Tibial nerve (tissue), 3 donors: ENCODE data around the gene ARFGAP1.

ENCODE experiments used
- POLR2A ChIP-seq, 2 donors: fragments of 450-650 bp; IDR thresholded peaks; one replicate each; pipeline ENCODE4 v1.6.1; 2017; ENCODE audit warnings: antibody characterized with exemption in 2 of 2, mild to moderate bottlenecking in 2 of 2, moderate library complexity in 2 of 2
- TF ChIP-seq, protein P1 (sequence below), 5 experiments: fragments of 200-600 bp in 3 of 5; fragments of 450-650 bp in 2 of 5; sonication (generic) in 3 of 5; IDR thresholded peaks; one replicate each; pipeline ENCODE4 v1.5.1; 2016 to 2019; ENCODE audit warnings: antibody characterized with exemption in 5 of 5, mild to moderate bottlenecking in 3 of 5, moderate library complexity in 2 of 5

GRCh38 chr20:63312273-63312672, 39.7 kb downstream of the ARFGAP1 start:
- TF ChIP-seq, protein P1, sequence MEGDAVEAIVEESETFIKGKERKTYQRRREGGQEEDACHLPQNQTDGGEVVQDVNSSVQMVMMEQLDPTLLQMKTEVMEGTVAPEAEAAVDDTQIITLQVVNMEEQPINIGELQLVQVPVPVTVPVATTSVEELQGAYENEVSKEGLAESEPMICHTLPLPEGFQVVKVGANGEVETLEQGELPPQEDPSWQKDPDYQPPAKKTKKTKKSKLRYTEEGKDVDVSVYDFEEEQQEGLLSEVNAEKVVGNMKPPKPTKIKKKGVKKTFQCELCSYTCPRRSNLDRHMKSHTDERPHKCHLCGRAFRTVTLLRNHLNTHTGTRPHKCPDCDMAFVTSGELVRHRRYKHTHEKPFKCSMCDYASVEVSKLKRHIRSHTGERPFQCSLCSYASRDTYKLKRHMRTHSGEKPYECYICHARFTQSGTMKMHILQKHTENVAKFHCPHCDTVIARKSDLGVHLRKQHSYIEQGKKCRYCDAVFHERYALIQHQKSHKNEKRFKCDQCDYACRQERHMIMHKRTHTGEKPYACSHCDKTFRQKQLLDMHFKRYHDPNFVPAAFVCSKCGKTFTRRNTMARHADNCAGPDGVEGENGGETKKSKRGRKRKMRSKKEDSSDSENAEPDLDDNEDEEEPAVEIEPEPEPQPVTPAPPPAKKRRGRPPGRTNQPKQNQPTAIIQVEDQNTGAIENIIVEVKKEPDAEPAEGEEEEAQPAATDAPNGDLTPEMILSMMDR (IDR thresholded peaks at IDR 0.05): no peak
- no peak for TF ChIP-seq POLR2A (IDR thresholded peaks at IDR 0.05)
